Panc1 (cell line): ENCODE results near the gene ONECUT2. TPM values are rescaled to one million over a fixed set of nuclear protein-coding genes. Genes with fewer than 3 reads are reported as not detected.

Experiments used
- ATAC-seq: fragments of 200-7000 bp; cut with Tn5 transposase; 2 replicates; pipeline ENCODE4 v1.9.1; 2020; ENCODE audit warnings: mild to moderate bottlenecking, moderate library complexity
- BruUV-seq: library from RNA; stranded (reverse); fragments of 400-500 nt; replicated peaks from 2 replicates; lab custom pipeline; 2021; lab: Mats Ljungman, UMichigan
- CTCF ChIA-PET: fragments of 300-600 bp; sonication (Branson Sonifier 250); formaldehyde crosslinking; loops from one replicate; lab custom pipeline; 2022; ENCODE audit warnings: antibody characterized with exemption; lab: Charles Lee
- POLR2A ChIA-PET: fragments of 300-600 bp; sonication (Branson Sonifier 250); formaldehyde crosslinking; loops from one replicate; lab custom pipeline; 2022; ENCODE audit warnings: antibody characterized with exemption; lab: Charles Lee
- DNase-seq: peaks from one replicate; pipeline ENCODE4 v3.0.0-alpha.2; 2010; ENCODE audit warnings: low read depth, low spot score
- H3K27ac ChIP-seq: 2 replicates; pipeline ENCODE4 v1.5.1; 2011; ENCODE audit warnings: mild to moderate bottlenecking, low read length, inconsistent platforms
- H3K27me3 ChIP-seq: fragments of 200-500 bp; sonication (Bioruptor generic); 2 replicates; pipeline ENCODE4 v1.6.0; 2014; ENCODE audit warnings: low read length, inconsistent platforms; ENCODE audit not compliant: control insufficient read depth, insufficient read depth
- H3K36me3 ChIP-seq: fragments of 200-500 bp; sonication (Bioruptor generic); 2 replicates; pipeline ENCODE4 v1.5.1; 2014; ENCODE audit warnings: inconsistent platforms, mild to moderate bottlenecking, low read length, moderate library complexity; ENCODE audit not compliant: control insufficient read depth, insufficient read depth
- H3K4me1 ChIP-seq: 2 replicates; pipeline ENCODE4 v1.5.1; 2011; ENCODE audit warnings: inconsistent platforms, mild to moderate bottlenecking, low read length, moderate library complexity; ENCODE audit not compliant: control insufficient read depth, insufficient read depth
- H3K4me3 ChIP-seq, 2 experiments: 2 replicates each; pipeline ENCODE4 v1.5.1; 2011 to 2012; ENCODE audit warnings: low read depth in 2 of 2, low read length in 2 of 2, mild to moderate bottlenecking in 2 of 2, inconsistent platforms in 1 of 2, moderate library complexity in 1 of 2
- H3K9me3 ChIP-seq: fragments of 200-500 bp; sonication (Bioruptor generic); 2 replicates; pipeline ENCODE4 v1.5.1; 2014; ENCODE audit warnings: low read depth, mild to moderate bottlenecking, inconsistent platforms, low read length, moderate library complexity; ENCODE audit not compliant: control insufficient read depth, insufficient read depth
- CTCF ChIP-seq: fragments of 450-650 bp; IDR thresholded peaks from 2 replicates; pipeline ENCODE4 v1.5.1; 2017; ENCODE audit warnings: mild to moderate bottlenecking
- POLR2AphosphoS5 ChIP-seq: IDR thresholded peaks from 2 replicates; pipeline ENCODE4 v1.6.1; 2012; ENCODE audit warnings: mild to moderate bottlenecking, low read depth, low read length, moderate library complexity
- REST ChIP-seq, 2 experiments: IDR thresholded peaks; 2 replicates each; pipeline ENCODE4 v1.6.1; 2011 to 2012; ENCODE audit warnings: low read depth in 2 of 2, control low read depth in 1 of 2, low read length in 1 of 2, mild to moderate bottlenecking in 1 of 2, moderate library complexity in 1 of 2; ENCODE audit not compliant: insufficient read depth in 1 of 2
- SIN3A ChIP-seq: IDR thresholded peaks from 2 replicates; pipeline ENCODE4 v1.6.1; 2012; ENCODE audit warnings: low read depth, mild to moderate bottlenecking, low read length, moderate library complexity, borderline replicate concordance; ENCODE audit not compliant: insufficient read depth
- TCF7L2 ChIP-seq: IDR thresholded peaks from 2 replicates; pipeline ENCODE4 v1.6.1; 2011; ENCODE audit warnings: mild to moderate bottlenecking, low read depth, low read length, inconsistent platforms
- in situ Hi-C: cut with HindIII; loops from 2 replicates; pipeline ENCODE4 v1.10.0; 2016; ENCODE audit warnings: low sequenced_read_pairs, low pct_unique_long_range_greater_than_20kb
- intact Hi-C: fragments of 100-400 bp; cut with micrococcal nuclease; formaldehyde crosslinking; loops from one replicate; pipeline ENCODE4 v1.10.0; 2022; ENCODE audit not compliant: unreplicated experiment
- total RNA-seq: library from RNA; stranded (reverse); gene quantifications from one replicate; pipeline ENCODE4 v1.2.1, GENCODE V29; 2021; ENCODE audit not compliant: unreplicated experiment

Gene ONECUT2
- total RNA-seq, 1 experiment from 2014 or later = 0.59 TPM

GRCh38 chr18:57436191-57436964 lies 1.2 kb downstream of the ONECUT2 start:
- ChIA-PET CTCF (interaction anchor here (0.7 kb wide), 1 partner anchor 574 kb away, joined by 4 read pairs; no protein-coding TSS in a partner anchor), POLR2A (no interaction called here)
- Histone ChIP-seq H3K4me3 (peak overlapping the region; percentile 48 to 61), H3K4me1 (no peaks in the 10 kb centered on the region), H3K27ac (no peak overlapping the region), H3K27me3 (peaks cover 11% of the 10 kb centered on the region), H3K36me3 (no peaks in the 10 kb centered on the region), H3K9me3 (no peaks in the 10 kb centered on the region)
- no TSS peak for BruUV-seq
- intact Hi-C loops = loop anchor here (5.0 to 10.0 kb wide), 2 partner anchors 569 to 642 kb away; no protein-coding TSS in a partner anchor
- ATAC-seq = no peak; the same call in 1 of the 2 replicates
- TF ChIP-seq POLR2AphosphoS5 (no peak), REST (IDR thresholded peaks at IDR 0.05; ENCODE audit: insufficient read depth in 1 of 2, low read depth in 2 of 2, low read length in 1 of 2) (no peak), CTCF (no peak), TCF7L2 (no peak), SIN3A (no peak)
- no peak for DNase-seq
- in situ Hi-C loops = no loop called here

GRCh38 chr18:57436965-57437333 lies 1.8 kb downstream of the ONECUT2 start:
- POLR2A ChIA-PET = no interaction called here
- Histone ChIP-seq H3K27ac (no peak overlapping the region), H3K4me1 (no peaks in the 10 kb centered on the region), H3K36me3 (no peaks in the 10 kb centered on the region), H3K4me3 (peak overlapping the region; percentile 48 to 61), H3K9me3 (no peaks in the 10 kb centered on the region), H3K27me3 (peaks cover 11% of the 10 kb centered on the region)
- in situ Hi-C loops = no loop called here
- DNase-seq (no peak), ATAC-seq (no peak)
- intact Hi-C loops = loop anchor here (5.0 to 10.0 kb wide), 2 partner anchors 570 to 642 kb away; no protein-coding TSS in a partner anchor
- TF ChIP-seq CTCF = no peak
- TF ChIP-seq SIN3A = no peak
- no peak for TF ChIP-seq REST (IDR thresholded peaks at IDR 0.05; ENCODE audit: insufficient read depth in 1 of 2, low read depth in 2 of 2, low read length in 1 of 2)
- no peak for TF ChIP-seq TCF7L2
- no peak for TF ChIP-seq POLR2AphosphoS5
- BruUV-seq = no TSS peak
- CTCF ChIA-PET = interaction anchor here (0.5 to 2.5 kb wide), 2 partner anchors 44 to 568 kb away, joined by 4 to 11 read pairs; no protein-coding TSS in a partner anchor
